Measurements from ENCODE around the gene REPS2. TPM values are rescaled to one million over a fixed set of nuclear protein-coding genes. Genes with fewer than 3 reads are reported as not detected.

REPS2 gene
- 10 to 100 TPM; 15.7 to 19.5 TPM for total RNA-seq
- polyA plus RNA-seq (ENCODE audit: insufficient read length in 6 of 6), result 10 to 100 TPM; 12.6 to 15.4 (median 14.6) TPM
- long read RNA-seq, donor 1, partial matches to known transcripts, result 0 of 2 reads
- long read RNA-seq, donor 1, other reads (novel, unspliced or antisense), result 0 of 2 reads
- long read RNA-seq, donor 2, partial matches to known transcripts, result 0 of 1 reads
- long read RNA-seq, donor 2, other reads (novel, unspliced or antisense), result 0 of 1 reads
- long read RNA-seq, donor 3, partial matches to known transcripts, result 0 of 1 reads
- long read RNA-seq, donor 3, other reads (novel, unspliced or antisense), result 0 of 1 reads
- long read RNA-seq, donor 4, result 0 reads
- long read RNA-seq, donor 5, result 0 reads
- long read RNA-seq, donor 6, partial matches to known transcripts, result 0 of 1 reads
- long read RNA-seq, donor 6, other reads (novel, unspliced or antisense), result 0 of 1 reads
- long read RNA-seq, donor 7, result 0 reads
- long read RNA-seq, donor 8, full-length matches to known transcripts, result 1 of 1 reads
- long read RNA-seq, donor 8, partial matches to known transcripts, result 0 of 1 reads
- long read RNA-seq, donor 8, other reads (novel, unspliced or antisense), result 0 of 1 reads
- long read RNA-seq, donor 9, result 0 reads
- long read RNA-seq, donor 10, result 0 reads
- long read RNA-seq, donor 11, result 0 reads
- long read RNA-seq, donor 12, partial matches to known transcripts, result 0 of 1 reads
- long read RNA-seq, donor 12, other reads (novel, unspliced or antisense), result 0 of 1 reads

- DNase-seq, result peak; percentile 61 to 94 (median 86)
- ATAC-seq, result peak; percentile 99
- Histone ChIP-seq H3K4me1 (no peaks in the 10 kb centered on the region), H3K36me3 (no peaks in the 10 kb centered on the region), H3K9me3 (no peaks in the 10 kb centered on the region), H3K27ac (no peak within 1 kb of the TSS), H3K4me3 (peak within 1 kb of the TSS; percentile 37 to 53), H3K27me3 (peaks cover 0 to 5% of the 10 kb centered on the region in 2 donors)
- TF ChIP-seq, protein P1, sequence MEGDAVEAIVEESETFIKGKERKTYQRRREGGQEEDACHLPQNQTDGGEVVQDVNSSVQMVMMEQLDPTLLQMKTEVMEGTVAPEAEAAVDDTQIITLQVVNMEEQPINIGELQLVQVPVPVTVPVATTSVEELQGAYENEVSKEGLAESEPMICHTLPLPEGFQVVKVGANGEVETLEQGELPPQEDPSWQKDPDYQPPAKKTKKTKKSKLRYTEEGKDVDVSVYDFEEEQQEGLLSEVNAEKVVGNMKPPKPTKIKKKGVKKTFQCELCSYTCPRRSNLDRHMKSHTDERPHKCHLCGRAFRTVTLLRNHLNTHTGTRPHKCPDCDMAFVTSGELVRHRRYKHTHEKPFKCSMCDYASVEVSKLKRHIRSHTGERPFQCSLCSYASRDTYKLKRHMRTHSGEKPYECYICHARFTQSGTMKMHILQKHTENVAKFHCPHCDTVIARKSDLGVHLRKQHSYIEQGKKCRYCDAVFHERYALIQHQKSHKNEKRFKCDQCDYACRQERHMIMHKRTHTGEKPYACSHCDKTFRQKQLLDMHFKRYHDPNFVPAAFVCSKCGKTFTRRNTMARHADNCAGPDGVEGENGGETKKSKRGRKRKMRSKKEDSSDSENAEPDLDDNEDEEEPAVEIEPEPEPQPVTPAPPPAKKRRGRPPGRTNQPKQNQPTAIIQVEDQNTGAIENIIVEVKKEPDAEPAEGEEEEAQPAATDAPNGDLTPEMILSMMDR (IDR thresholded peaks at IDR 0.05), result no peak
- intact Hi-C loops (cut with DNase I), result no loop called here
Measured at GRCh38 chrX:16946361-16946964, at the start of gene REPS2. REPS2 (plus strand) TSS chrX:16946658; CDS start chrX:16946862, 204 bp downstream.

GRCh38 chrX:16897445-16897844 lies 49.0 kb upstream of the REPS2 start:
- intact Hi-C loops (cut with DNase I), result loop anchor here in 1 of 2 donors (10.0 kb wide), 1 partner anchor 137 kb away; no protein-coding TSS in a partner anchor
- TF ChIP-seq, protein P1 (IDR thresholded peaks at IDR 0.05), result no peak
- no peak overlapping the region for H3K4me3 ChIP-seq
- H3K27me3 ChIP-seq, result peaks cover 0 to 12% of the 10 kb centered on the region in 2 donors
- H3K9me3 ChIP-seq, result no peaks in the 10 kb centered on the region
- peaks cover 0 to 4% of the 10 kb centered on the region in 2 donors for H3K4me1 ChIP-seq
- DNase-seq (no peak), ATAC-seq (no peak)
- H3K27ac ChIP-seq, result no peak overlapping the region
- H3K36me3 ChIP-seq, result no peaks in the 10 kb centered on the region

GRCh38 chrX:16903274-16904022 lies 43.0 kb upstream of the REPS2 start:
- no peak for ATAC-seq
- no peaks in the 10 kb centered on the region for H3K36me3 ChIP-seq
- no peaks in the 10 kb centered on the region for H3K4me1 ChIP-seq
- no peak for DNase-seq
- H3K27me3 ChIP-seq, result peaks cover 0 to 6% of the 10 kb centered on the region in 2 donors
- H3K27ac ChIP-seq, result no peak overlapping the region
- no peaks in the 10 kb centered on the region for H3K9me3 ChIP-seq
- no peak overlapping the region for H3K4me3 ChIP-seq
- intact Hi-C loops (cut with DNase I), result no loop called here
- TF ChIP-seq, protein P1 (IDR thresholded peaks at IDR 0.05), result no peak

DNA sequence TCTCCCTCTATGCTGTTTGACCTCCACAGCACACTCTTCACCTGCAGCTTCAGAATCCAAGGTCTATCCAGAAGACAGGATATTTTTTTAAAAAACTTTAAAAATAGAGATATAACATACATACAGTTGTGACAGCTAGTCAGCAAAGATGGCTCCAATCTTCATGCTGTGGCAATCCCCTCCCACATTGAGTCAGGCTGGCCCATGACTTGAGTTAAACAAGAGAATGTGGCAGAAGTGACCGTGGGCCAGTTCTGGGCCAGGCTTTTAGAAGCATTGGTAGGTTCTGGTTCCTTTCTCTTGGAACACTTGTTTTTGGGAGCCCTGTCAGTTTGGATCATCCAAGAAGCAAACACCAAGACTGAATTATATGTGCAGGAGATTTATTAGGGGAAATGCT lies 36.1 kb upstream of the REPS2 start:
- H3K27ac ChIP-seq, result no peak overlapping the region
- no peaks in the 10 kb centered on the region for H3K36me3 ChIP-seq
- DNase-seq (no peak), ATAC-seq (no peak)
- no peaks in the 10 kb centered on the region for H3K4me1 ChIP-seq
- intact Hi-C loops (cut with DNase I), result no loop called here
- TF ChIP-seq, protein P1 (IDR thresholded peaks at IDR 0.05), result no peak
- no peaks in the 10 kb centered on the region for H3K27me3 ChIP-seq
- H3K4me3 ChIP-seq, result no peak overlapping the region
- H3K9me3 ChIP-seq, result no peaks in the 10 kb centered on the region
